ENCODE data around the gene DLGAP5.

DNA sequence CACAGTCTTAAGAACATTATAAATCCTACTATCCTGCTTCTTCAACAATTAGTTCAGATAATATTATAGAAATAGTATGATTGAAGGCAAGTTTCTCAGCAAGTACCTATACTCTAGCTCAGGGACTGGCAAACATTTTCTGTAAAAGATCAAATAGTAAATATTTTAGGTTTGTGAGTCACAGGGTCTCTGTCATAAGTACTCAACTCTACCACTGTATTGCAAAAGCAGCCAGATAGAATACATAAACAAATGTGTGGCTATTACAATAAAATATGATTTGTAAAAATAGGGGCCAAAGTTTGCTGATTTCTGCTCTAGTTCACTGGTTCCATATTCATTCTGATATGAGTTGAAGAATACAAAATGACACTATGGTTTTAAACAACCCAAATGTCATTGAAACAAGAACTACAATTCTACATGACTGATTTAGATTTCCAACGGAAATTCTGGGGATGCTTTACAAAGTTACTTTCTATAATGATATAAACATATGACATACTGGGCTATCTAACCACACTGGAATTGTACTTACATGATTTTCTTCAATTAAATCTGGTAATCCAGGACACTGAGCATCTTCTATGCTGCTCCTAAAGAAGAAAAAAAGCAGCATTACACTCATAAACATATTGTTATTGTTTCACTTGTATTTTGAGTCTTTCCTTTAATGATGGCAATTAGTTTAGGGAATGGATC is 39.2 kb downstream of the DLGAP5 start:
- TF ChIP-seq, protein P1, sequence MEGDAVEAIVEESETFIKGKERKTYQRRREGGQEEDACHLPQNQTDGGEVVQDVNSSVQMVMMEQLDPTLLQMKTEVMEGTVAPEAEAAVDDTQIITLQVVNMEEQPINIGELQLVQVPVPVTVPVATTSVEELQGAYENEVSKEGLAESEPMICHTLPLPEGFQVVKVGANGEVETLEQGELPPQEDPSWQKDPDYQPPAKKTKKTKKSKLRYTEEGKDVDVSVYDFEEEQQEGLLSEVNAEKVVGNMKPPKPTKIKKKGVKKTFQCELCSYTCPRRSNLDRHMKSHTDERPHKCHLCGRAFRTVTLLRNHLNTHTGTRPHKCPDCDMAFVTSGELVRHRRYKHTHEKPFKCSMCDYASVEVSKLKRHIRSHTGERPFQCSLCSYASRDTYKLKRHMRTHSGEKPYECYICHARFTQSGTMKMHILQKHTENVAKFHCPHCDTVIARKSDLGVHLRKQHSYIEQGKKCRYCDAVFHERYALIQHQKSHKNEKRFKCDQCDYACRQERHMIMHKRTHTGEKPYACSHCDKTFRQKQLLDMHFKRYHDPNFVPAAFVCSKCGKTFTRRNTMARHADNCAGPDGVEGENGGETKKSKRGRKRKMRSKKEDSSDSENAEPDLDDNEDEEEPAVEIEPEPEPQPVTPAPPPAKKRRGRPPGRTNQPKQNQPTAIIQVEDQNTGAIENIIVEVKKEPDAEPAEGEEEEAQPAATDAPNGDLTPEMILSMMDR (optimal IDR thresholded peaks at IDR 0.05 in 1 of 3, IDR thresholded peaks at IDR 0.05 in 1 of 3, conservative IDR thresholded peaks at IDR 0.05 in 1 of 3; ENCODE audit: extremely low read depth in 1 of 3, insufficient read depth in 2 of 3, low read length in 3 of 3), result no peak
- no peak for TF ChIP-seq EZH2 (IDR thresholded peaks at IDR 0.05; ENCODE audit: low read length)
